ENCODE results near the gene URAD.
"Not testable (repeated sequence)": the region's sequence is repeated elsewhere in the genome, so short reads cannot be mapped to it uniquely, and the experiment has no call there.

The URAD gene, protein sequence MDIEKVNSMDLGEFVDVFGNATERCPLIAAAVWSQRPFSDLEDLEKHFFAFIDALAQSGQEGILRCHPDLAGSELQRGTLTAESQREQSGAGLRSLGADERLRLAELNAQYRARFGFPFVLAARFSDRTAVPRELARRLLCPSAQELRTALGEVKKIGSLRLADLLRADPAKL

DNA sequence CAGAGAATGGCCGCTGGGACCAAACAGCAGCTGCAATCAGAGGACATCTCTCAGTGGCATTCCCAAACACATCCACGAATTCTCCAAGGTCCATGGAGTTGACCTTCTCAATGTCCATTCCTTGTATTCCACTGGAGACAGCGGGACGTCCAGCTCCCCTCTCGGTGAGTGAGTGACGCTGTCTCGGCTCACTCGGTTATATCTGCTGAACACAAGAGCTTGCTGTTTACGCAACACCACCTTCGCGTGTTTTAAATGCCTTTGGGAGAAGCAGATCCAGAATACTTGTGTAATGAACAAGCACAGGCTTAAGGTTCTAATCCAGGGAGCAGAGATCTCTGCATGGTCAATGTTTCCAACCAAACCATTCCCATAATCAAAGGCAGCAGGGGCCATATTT is at the start of gene URAD:
URAD (minus strand) TSS at position 174 of the 400 bp plus-strand sequence; CDS start at position 118, 56 bp downstream.
- DNase-seq (ENCODE audit: low read depth, low spot score), result no peak
- H3K27ac ChIP-seq, result no peak within 1 kb of the TSS

DNA sequence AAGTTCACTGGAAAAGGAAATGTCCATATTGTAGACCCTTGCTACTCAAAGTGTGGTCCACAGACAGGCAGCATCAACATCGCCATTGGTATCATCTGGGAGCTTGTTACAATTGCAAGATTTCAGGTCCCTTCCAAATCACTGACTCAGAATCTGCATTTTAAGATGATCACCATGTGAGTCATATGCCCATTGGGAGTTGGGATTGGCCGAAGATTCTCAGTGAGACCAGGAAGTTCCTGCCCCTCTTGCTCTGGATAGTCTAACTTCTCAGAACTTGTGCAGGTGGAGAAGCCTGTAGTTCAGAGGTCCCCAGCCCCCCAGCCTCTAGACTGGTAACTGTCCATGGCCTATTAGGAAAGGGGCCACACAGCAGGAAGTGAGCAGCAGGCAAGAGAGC is 48.9 kb upstream of the URAD start:
- no peak overlapping the region for H3K27ac ChIP-seq
- peak; percentile 10 for DNase-seq (ENCODE audit: low read depth, low spot score)

DNA sequence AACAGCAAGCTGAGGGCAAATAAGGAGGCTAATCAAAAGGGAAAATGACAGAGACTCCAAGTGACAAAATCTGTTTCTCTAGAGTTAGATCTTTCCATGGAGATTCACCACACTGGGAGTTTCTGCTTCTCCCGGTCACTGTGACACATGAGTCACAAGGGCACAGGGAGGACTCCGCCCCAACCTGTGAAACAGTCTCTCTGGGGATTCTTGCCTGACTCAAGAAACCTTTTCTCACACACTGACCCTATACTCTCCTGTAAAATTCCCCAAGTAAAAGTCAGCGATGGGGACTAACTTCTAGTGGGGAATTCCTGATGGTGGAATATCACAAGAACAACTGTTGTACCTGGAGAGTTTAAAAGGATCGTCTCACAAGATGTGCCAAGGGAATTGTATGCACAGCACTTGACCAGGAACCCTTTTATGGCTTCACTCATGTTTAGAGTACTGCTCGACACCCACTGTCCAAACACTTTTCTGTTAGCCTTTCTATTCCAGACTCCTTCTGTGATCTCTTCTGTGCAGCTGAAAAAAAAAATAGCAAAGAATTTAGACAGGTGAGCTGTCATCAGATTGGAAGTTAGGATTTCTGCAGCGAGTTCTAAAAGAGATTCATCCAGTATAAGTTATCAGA is 46.8 kb upstream of the URAD start:
- no peak overlapping the region for H3K27ac ChIP-seq
- DNase-seq (ENCODE audit: low read depth, low spot score), result peak; percentile 44

DNA sequence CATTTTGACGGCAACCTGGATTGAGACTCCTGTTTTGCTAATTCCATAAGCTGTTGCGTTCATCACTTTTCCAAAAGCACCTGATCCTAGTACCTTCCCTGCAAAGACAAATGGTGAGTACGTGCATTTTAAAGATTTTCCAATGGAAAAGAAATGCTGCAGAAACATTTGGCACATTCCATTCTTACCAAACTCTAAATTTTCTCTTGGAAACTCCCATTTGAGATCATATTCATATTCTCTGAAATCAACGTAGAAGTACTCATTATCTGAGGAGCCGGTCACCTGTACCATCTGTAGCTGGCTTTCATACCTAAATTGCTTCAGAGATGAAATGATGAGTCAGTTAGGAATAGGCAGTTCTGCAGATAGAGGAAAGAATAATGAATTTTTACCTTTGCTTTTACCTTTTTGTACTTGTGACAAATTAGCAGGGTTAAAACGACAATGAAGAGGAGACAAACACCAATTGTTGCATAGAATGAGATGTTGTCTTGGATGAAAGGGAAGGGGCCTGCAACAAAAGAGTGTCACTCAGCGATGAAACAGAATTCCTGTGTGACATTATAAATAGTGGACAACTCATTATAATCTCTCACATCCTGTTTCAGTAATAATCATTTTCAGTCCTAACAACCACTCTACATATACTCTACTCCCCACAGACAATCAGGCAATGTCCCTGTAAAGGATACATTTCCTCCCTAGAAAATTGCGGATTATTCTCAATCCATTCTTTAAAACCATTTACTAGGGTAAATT is 45.6 kb upstream of the URAD start:
- H3K27ac ChIP-seq, result no peak overlapping the region
- no peak for DNase-seq (ENCODE audit: low read depth, low spot score)

DNA sequence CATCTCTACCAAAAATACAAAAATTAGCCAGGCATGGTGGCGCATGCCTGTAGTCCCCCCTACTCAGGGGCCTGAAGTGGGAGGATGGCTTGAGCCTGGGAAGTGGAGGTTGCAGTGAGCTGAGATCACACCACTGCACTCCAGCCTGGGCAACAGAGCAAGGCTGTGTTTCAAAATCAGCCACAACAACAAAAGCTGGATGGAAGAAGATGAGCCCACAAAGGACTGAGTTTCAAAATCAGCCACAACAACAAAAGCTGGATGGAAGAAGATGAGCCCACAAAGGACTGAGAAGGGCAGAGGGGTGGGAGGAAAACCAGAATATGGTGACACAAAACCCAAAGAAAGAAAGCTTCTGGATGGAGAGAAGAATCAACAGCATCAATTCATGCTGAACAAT is 43.9 kb upstream of the URAD start:
- H3K27ac ChIP-seq; DNase-seq (ENCODE audit: low read depth, low spot score): not testable (repeated sequence)

DNA sequence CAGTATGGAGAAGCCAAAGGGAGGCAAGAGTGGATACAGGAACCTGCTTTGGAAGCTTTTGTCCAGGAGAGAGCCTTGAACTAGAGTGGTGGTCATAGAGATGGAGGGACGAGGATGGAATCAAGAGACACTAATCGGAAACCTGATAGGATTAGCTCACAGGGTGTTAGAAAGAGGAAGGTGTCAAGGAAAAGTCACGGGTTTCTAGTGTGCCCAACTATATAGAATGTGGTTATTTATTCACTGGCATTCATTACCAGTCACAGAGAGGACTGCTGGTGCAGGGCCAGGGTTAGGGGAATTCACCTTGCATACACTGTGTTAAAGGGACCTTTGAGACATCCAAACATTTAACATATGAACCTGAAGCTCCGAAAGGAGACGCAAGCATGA is 43.4 kb upstream of the URAD start:
- DNase-seq (ENCODE audit: low read depth, low spot score), result no peak
- no peak overlapping the region for H3K27ac ChIP-seq

DNA sequence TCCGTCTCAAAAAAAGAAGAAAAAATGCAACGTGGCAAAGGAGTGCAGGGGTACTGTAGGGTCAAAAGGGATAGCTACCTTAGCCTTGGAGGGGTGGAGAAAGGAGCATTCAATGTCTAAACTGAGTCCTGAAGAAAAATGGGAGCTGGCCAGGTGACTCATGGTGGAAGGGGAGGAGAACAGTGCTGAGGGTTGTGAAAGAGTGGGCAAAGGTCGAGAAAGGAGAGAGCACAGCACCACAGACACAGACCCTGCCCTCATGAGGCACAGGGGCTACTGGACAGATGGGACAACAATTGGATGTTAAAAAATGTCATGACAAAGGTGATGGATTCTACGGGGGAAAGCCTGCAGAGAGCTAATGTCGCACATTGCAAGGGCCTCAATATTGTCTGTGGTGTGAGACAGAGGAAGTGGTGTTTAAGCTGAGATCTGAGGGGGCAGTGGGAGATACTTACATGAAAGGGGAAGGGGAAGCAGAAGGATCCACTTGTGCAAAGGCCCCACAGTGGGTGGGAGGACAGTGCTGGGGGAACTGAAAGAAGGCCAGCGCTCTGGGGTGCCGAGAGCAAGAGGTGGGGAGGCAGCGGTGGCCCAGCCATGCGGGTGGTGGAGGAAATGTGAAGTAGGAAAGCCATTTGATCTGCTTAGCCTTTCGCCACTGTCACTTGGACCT is 42.9 kb upstream of the URAD start:
- no peak for DNase-seq (ENCODE audit: low read depth, low spot score)

DNA sequence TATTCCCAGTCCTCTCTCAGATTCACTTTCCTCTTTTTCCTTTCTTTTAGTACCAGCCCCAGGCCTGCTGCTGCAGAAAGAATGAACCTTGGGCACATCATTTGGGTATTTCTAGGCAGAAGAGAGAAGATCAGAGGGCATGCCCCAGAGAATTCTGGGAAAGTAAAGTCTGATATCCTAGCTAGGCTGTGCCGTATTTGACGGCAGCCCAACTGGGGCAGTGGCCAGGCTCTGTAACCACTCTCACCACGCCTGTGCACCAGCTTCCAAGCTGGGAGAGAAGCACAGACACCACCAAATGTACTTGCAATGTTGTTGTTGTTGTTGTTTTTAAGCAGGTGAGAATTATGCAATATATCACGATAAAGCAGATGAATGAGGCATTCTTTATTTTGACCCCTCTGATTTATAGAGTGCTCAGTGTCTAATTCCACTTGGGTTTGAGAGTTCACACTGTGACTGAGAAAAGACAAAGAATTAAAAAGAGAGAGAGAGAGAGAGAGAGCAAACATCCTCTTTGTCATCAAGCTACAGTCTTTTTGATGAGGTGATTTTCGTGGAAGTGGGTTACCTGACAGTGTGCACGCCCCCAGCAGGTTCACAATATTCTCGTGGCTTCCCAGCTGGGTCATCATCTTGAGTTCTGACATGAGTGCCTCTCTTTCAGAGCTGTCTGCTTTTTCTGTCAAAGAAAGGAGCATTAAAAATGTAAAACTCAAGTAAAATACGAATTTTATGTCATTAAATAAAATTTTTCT is 39.3 kb upstream of the URAD start:
- H3K27ac ChIP-seq, result no peak overlapping the region
- no peak for DNase-seq (ENCODE audit: low read depth, low spot score)

More for the DNA sequence above, 42.9 kb upstream of the URAD start:
- H3K27ac ChIP-seq, result no peak overlapping the region

DNA sequence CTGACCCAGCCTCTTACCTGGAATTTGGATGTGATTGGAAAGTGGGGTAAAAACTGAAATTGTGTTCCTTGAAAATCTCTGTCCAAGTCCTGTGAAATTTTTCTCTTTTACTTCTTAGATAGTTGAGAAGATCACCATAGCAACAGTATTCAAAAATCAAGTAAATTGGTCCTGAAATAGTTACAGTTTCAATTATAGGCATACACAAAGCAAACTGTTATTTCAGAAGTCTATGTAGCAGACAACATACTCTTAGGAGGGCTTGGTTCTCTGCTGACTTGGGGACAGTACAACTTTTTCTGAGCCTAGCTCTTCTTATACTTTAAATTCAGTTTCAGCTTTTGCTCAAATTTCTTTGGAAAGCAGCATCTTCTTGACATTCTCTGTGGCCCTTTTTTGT is 38.6 kb upstream of the URAD start:
- DNase-seq (ENCODE audit: low read depth, low spot score), result no peak
- H3K27ac ChIP-seq, result no peak overlapping the region

DNA sequence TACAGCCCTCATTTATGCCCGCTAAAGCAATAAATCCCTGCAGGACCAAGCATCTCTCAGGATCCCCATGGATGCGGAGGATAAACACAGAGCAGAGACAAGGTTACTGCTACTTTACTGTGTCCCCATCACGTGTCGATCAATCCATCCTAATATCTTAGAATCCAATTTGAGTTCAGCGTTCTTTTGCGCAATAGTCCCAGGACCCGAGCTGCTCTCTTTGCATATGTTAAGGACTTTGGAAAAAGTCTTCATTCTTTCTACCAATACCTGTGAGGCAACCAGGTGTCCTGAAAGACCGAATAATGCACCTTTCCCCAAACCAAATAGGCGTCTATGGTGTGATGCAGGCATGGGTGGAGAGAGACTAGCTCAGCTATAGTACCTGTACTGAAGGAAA is 38.0 kb upstream of the URAD start:
- DNase-seq (ENCODE audit: low read depth, low spot score), result no peak
- H3K27ac ChIP-seq, result no peak overlapping the region

DNA sequence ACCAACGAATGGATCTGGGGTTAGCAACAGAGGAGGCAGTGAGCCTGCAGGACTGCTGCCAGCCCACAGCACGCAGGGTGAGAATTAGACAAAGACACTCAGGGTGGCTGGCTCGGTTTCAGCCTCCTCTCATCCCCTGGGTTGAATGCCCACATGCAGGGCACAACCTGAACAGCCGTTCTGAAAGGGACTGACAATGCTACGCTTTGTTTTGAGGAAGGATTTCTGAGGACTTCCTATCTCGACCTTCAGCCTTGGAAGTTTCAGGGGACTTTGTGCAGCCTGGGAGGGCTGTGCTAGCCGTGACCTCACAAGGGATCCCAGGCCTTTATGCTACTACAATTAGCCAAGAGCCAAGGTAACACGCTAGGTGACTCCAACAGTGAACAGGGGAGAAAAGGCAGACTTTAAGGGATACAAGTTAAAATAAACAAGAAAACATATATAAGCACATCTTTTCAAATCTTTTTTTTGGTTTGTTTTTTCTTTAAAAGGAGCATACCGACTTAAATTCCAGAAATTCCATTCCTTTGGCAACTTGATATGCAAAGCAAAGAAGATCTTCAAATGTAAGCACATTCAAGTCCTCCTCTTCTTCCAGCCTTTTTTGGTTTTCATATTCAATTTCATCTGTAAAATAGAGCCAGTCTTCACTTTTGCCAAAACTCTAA is 34.5 kb upstream of the URAD start:
- no peak for DNase-seq (ENCODE audit: low read depth, low spot score)
- H3K27ac ChIP-seq, result no peak overlapping the region

DNA sequence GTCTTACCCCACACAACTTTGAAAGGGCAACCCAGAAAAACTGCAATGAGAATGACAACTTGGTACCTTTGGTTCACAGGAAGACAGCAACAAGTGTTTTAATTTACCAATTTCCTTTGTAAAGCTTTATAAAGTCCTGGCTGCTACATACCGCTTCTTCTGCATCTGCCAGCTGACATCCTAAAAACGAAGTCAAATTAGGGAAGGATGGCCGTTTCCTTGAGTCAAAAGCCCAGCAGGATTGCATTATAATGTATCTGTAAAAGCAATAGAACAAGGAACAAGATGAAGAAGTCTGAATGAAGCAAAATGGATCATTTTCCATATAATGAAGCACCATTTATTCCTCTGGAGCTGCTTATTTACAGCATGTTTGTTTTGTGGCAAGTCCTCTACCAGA is 25.8 kb upstream of the URAD start:
- no peak overlapping the region for H3K27ac ChIP-seq
- no peak for DNase-seq (ENCODE audit: low read depth, low spot score)

DNA sequence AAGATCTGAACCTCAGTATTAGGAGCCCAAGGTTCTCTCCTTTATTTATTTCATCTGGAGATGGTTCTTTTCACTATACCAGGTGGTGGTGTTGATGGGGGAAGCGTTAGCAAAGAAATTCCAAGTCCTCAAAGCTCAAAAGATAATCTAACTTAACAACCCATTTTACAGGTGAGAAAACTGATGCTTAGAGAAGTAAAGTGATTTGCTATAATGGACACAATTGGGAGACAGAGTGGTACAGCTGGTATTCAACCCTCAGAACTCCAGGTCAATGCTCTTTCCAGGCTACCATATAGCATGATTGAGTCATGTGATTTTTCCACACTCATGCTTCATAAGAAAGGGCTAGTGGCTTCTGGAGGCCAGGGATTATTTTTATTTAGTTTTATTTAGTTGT is 25.0 kb upstream of the URAD start:
- no peak overlapping the region for H3K27ac ChIP-seq
- DNase-seq (ENCODE audit: low read depth, low spot score), result no peak

DNA sequence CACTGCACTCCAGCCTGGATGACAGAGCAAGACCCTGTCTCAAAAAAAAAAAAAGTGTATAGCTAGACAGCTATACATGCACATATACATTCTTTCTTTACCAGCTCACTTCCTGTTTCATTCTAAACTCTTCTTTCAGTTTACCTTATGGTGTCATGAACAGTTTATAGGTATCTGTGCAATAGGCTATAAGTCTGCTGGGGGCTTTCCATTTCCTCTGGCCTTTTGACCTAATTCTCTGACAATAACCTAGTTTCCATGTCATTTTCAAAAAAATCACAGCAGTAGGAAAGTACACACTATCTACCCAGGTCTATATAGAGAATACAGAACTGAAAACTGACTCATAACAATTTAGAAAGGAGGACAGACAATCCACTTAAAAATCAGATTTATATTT is 24.4 kb upstream of the URAD start:
- no peak for DNase-seq (ENCODE audit: low read depth, low spot score)
- H3K27ac ChIP-seq, result no peak overlapping the region

DNA sequence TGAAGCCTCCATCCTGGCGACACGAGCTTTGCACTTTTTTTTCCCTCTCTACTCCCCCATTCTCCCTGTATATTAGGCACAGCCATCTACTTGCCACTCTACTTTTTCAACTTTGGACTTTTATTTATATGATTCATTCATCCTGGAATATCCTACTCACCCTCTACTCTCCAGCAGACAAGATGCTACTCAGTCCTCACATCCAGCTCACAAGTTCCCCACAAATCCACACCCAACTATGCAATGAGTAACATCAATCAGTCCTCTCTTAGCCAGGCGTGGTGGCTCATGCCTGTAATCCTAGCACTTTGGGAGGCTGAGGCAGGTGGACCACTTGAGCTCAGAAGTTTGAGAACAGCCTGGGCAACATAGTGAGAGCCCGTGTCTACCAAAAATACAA is 23.9 kb upstream of the URAD start:
- no peak overlapping the region for H3K27ac ChIP-seq
- peak; percentile 40 for DNase-seq (ENCODE audit: low read depth, low spot score)

DNA sequence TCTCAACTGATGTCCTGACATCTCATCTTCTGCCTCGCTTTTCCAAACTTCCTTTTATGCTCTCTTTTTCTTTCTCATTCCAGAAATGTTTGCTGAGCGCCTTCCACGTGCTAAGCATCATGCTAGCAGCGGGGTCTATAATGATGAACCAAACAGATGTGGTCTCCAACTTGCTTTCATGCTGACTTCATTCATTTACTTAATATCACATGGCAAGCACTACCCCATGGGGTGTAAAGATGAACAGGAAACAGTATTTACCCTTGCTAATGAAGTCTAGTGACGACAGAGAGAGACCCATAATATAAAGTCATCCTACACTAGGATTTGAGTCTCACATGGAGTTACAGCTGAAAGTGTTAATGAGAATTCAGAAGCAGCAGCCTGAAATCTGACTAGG is 21.6 kb upstream of the URAD start:
- H3K27ac ChIP-seq, result no peak overlapping the region
- no peak for DNase-seq (ENCODE audit: low read depth, low spot score)

DNA sequence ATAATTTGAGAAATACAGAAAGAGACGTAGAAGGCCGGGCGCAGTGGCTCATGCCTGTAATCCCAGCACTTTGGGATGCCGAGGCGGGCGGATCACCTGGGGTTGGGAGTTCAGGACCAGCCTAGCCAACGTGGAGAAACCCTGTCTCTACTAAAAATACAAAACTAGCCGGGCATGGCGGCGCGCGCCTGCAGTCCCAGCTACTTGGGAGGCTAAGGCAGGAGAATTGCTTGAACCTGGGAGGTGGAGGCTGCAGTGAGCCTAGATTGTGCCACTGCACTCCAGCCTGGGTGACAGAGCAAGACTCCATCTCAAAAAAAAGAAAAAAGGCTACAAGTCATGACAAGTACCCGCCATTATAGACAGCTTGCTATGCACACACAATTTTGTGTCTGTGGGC is 16.5 kb upstream of the URAD start:
- not testable (repeated sequence) for H3K27ac ChIP-seq; DNase-seq (ENCODE audit: low read depth, low spot score)

DNA sequence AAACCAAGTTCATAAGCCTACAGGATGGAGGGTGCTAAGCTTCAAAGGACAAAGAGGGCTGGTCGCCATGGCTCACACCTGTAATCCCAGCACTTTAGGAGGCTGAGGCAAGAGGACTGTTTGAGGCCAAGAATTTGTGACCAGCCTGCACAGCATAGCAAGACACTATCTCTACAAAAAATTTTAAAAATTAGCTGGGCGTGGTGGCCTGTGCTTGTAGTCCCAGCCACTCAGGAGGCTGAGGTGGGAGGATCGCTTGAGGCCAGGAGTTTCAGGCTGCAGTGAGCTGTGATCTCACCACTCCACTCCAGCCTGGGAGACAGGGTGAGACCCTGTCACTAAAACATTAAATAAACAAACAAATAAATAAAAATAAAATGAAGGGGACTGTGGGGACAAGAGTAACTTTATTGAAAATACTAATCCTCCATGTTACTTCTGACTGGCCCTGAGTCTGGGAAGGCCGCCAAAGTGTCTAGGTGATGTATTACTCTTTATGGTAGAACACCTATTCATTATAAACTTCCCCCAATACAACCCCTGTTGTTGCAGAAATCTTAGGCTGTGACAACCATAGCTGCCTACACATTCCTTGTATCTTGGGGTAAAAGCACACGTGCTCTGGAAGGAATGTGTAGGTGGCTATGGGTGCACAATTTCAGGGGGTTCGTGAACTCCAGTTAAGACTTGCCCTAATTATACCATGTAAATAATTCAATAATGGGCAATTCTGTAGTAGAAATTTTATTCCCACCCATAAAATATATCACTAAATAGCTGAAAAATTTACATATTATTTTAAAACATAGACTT is 14.6 kb upstream of the URAD start:
- no peak for DNase-seq (ENCODE audit: low read depth, low spot score)

DNA sequence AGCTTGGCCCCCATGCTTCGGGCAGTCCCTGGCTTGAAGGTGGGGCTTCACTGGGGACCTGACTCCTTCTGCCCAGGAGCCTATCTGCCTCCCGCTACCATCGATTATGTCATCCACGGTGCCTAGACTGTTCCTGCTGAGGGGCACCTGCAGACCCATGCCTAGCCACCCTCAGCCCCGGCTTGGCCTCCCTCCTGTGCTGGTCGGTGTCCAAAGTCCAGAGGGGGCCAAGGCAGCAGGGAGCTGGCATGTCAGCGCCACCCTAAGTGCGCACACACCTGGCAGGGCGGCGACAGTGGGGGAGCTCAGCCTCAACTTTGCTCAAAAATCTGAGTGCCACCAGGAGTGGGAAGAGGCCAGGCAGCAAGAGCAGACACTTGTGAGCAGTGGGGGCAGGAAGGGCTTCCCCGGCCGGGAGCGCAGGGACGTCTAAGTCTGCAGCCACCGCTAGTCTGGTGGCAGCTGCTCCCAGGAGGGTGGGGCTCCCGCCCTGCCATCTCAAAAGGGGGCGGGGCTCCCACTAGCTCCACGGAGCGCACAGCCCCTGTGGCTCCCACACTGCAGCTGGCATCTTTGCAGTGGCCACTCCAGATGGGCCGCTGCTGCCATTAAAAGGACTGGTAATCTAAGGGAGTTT is 13.5 kb upstream of the URAD start:
- H3K27ac ChIP-seq, result no peak overlapping the region
- DNase-seq (ENCODE audit: low read depth, low spot score), result no peak

More for the DNA sequence above, 14.6 kb upstream of the URAD start:
- no peak overlapping the region for H3K27ac ChIP-seq
